Breast epithelium (tissue), 4 donors: ENCODE results near the gene ITGA8. TPM values are rescaled to one million over a fixed set of nuclear protein-coding genes. Genes with fewer than 3 reads are reported as not detected.

Experiments
- DNase-seq, 2 donors: peaks; one replicate each; pipeline ENCODE4 v3.0.0-alpha.2; 2019; ENCODE audit warnings: low spot score in 2 of 2
- H3K27ac ChIP-seq, 2 donors: fragments of 200-600 bp; sonication (generic) in 1 of 2; one replicate each; pipeline ENCODE4 v1.5.1; 2016 to 2019; ENCODE audit warnings: mild to moderate bottlenecking in 1 of 2
- H3K27me3 ChIP-seq, 2 donors: fragments of 200-600 bp; sonication (generic) in 1 of 2; one replicate each; pipeline versions ENCODE4 v1.5.1 to v1.6.0; 2017 to 2019; ENCODE audit warnings: control low read depth in 1 of 2, mild to moderate bottlenecking in 1 of 2
- H3K36me3 ChIP-seq: fragments of 200-600 bp; one replicate; pipeline ENCODE4 v1.5.1; 2019
- H3K4me1 ChIP-seq, 2 donors: fragments of 200-600 bp; sonication (generic); one replicate each; pipeline ENCODE4 v1.5.1; 2016 to 2019; ENCODE audit warnings: control low read depth in 1 of 2
- H3K4me3 ChIP-seq, 3 donors: fragments of 200-600 bp; sonication (generic); 1 replicate in 2 of 3; 2 replicates in 1 of 3; pipeline ENCODE4 v1.5.1; 2016 to 2019; ENCODE audit warnings: mild to moderate bottlenecking in 3 of 3, moderate library complexity in 2 of 3
- H3K9me3 ChIP-seq, 2 donors: fragments of 200-600 bp; sonication (generic) in 1 of 2; one replicate each; pipeline ENCODE4 v1.5.1; 2016 to 2019; ENCODE audit warnings: control low read depth in 1 of 2
- POLR2A ChIP-seq: fragments of 450-650 bp; IDR thresholded peaks from one replicate; pipeline ENCODE4 v1.6.1; 2016; ENCODE audit warnings: antibody characterized with exemption, mild to moderate bottlenecking, moderate library complexity
- POLR2AphosphoS5 ChIP-seq, 3 donors: sonication (generic); formaldehyde crosslinking; IDR thresholded peaks; one replicate each; pipeline ENCODE4 v1.6.1; 2017; ENCODE audit warnings: antibody characterized with exemption in 3 of 3
- intact Hi-C: fragments of 100-400 bp; cut with DNase I; formaldehyde crosslinking; loops from one replicate; pipeline ENCODE4 v1.15.1; 2023; ENCODE audit warnings: low total_unique reads
- total RNA-seq, 3 donors: library from RNA; depleted of rRNA; stranded (reverse); fragments of >200 nt; gene quantifications; one replicate each; pipeline ENCODE4 v1.1.0, GENCODE V29; 2016
- TF ChIP-seq, protein P1 (sequence below), 3 donors: fragments of 450-650 bp; IDR thresholded peaks; one replicate each; pipeline ENCODE4 v1.5.1; 2016 to 2017; ENCODE audit warnings: antibody characterized with exemption in 3 of 3, mild to moderate bottlenecking in 3 of 3, moderate library complexity in 3 of 3

ITGA8 gene
- total RNA-seq, 3 donors from 2014 or later, result 2.0 to 2.9 (median 2.6) TPM

DNA sequence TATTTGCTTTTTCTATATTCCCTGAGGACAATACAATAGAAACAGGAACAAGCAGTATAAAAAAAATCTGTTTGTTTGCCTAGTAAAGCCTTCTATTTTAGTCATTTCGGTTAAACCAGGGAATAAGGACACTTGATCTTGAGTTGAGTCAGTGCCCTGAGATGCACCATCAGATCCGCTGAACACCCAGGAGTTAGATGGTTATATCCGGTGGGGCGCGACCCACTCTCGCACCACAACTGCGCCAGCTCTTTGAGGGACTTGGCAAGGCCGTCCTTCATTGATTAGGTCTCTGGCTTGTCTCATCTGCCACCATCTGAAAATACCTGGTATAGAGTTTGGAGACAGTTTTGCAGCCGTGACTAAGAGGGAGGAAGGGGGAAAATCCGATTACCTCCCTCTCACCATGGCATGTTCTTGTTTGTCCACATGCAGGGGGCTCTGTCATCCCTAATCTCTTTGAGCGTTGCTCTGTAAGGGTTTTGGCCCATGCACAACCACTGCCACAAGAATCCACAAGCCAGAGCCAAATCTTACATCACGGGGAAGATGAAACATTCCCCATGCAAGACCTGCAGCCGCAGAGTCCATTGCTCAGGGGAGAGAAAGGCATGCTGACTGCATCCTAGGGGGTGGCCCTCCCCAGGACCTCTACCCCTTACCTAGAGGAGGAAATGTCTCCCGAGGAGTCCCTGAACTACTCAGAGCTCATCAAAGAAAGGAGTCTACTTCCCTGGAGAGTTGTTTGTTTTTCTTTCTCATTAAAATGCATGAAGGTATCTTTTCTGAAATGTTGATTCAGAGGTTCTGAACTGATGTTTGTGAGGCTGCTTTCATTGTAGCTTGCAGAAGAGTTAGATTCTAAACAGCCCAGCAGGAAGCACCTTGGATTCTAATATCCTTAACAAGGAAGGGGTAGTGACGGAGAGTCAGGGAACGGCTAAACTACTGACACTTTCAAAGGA lies 247.0 kb downstream of the ITGA8 start:
- Histone ChIP-seq H3K27ac (no peak overlapping the region), H3K27me3 (no peaks in the 10 kb centered on the region), H3K9me3 (no peaks in the 10 kb centered on the region), H3K36me3 (no peaks in the 10 kb centered on the region), H3K4me3 (no peak overlapping the region), H3K4me1 (no peaks in the 10 kb centered on the region)
- DNase-seq, result no peak
- TF ChIP-seq POLR2A, result no peak
- TF ChIP-seq POLR2AphosphoS5 (IDR thresholded peaks at IDR 0.05), result no peak
- TF ChIP-seq, protein P1, sequence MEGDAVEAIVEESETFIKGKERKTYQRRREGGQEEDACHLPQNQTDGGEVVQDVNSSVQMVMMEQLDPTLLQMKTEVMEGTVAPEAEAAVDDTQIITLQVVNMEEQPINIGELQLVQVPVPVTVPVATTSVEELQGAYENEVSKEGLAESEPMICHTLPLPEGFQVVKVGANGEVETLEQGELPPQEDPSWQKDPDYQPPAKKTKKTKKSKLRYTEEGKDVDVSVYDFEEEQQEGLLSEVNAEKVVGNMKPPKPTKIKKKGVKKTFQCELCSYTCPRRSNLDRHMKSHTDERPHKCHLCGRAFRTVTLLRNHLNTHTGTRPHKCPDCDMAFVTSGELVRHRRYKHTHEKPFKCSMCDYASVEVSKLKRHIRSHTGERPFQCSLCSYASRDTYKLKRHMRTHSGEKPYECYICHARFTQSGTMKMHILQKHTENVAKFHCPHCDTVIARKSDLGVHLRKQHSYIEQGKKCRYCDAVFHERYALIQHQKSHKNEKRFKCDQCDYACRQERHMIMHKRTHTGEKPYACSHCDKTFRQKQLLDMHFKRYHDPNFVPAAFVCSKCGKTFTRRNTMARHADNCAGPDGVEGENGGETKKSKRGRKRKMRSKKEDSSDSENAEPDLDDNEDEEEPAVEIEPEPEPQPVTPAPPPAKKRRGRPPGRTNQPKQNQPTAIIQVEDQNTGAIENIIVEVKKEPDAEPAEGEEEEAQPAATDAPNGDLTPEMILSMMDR (IDR thresholded peaks at IDR 0.05), result no peak
- intact Hi-C loops, result no loop called here

DNA sequence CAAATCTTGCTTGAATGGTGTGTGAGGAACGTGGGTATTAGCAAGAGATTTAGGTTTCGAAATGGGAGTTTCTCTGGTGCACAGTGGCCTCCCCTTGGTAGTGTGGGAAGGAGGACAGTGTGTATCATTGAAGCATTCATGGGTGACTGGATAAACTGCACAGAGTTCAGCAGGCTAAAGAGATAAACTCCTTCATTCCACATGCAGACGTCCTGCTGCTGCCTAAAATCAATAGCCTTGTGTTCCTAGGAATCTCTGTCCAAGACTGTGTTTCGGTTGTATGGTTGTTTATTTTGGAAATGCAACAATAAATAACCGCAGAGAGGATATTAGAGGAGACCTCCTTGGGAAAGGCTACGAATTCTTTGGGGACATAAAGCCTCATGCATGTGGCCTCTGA lies 247.7 kb downstream of the ITGA8 start:
- H3K9me3 ChIP-seq, result no peaks in the 10 kb centered on the region
- no peaks in the 10 kb centered on the region for H3K36me3 ChIP-seq
- no peak overlapping the region for H3K27ac ChIP-seq
- TF ChIP-seq POLR2AphosphoS5 (IDR thresholded peaks at IDR 0.05), result no peak
- TF ChIP-seq, protein P1 (IDR thresholded peaks at IDR 0.05), result no peak
- TF ChIP-seq POLR2A, result no peak
- no peaks in the 10 kb centered on the region for H3K27me3 ChIP-seq
- H3K4me1 ChIP-seq, result no peaks in the 10 kb centered on the region
- no peak for DNase-seq
- H3K4me3 ChIP-seq, result no peak overlapping the region
- intact Hi-C loops, result no loop called here

- no peak overlapping the region for H3K27ac ChIP-seq
Observed at GRCh38 chr10:15469111-15469510, 250.6 kb downstream of the ITGA8 start.

DNA sequence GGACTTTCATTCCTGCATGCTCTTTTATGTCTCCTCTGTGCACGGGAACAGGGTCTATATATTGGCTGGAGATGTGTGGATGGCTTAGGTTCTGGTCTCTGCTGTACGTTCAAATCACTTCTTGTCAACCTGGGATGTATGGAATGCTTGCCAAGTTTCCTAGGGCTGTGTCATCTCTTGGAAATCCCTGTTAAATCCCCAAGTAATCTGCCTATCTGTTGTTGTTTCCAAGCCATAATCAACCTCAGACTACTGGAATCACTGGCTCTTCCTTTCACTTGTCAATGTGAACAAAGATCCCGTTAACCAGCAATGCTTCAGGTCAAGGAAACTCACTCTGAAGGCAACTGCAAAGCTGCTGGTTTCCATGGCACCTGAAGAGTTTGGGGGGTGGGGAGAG lies 255.3 kb downstream of the ITGA8 start:
- Histone ChIP-seq H3K36me3 (no peaks in the 10 kb centered on the region), H3K27ac (no peak overlapping the region), H3K4me1 (no peaks in the 10 kb centered on the region), H3K9me3 (no peaks in the 10 kb centered on the region), H3K27me3 (no peaks in the 10 kb centered on the region), H3K4me3 (no peak overlapping the region)
- intact Hi-C loops, result no loop called here
- no peak for DNase-seq
- TF ChIP-seq POLR2A (no peak), POLR2AphosphoS5 (IDR thresholded peaks at IDR 0.05) (no peak)
- TF ChIP-seq, protein P1 (IDR thresholded peaks at IDR 0.05), result no peak

More at GRCh38 chr10:15469111-15469510, 250.6 kb downstream of the ITGA8 start:
- Histone ChIP-seq H3K4me3 (no peak overlapping the region), H3K27me3 (no peaks in the 10 kb centered on the region), H3K36me3 (no peaks in the 10 kb centered on the region), H3K9me3 (no peaks in the 10 kb centered on the region), H3K4me1 (no peaks in the 10 kb centered on the region)
- DNase-seq, result no peak
- TF ChIP-seq, protein P1 (IDR thresholded peaks at IDR 0.05), result no peak
- TF ChIP-seq POLR2AphosphoS5 (IDR thresholded peaks at IDR 0.05) (no peak), POLR2A (no peak)
- intact Hi-C loops, result no loop called here

Other genes starting within 250 kb of the ITGA8 start
- gene MINDY3, start 140.6 kb upstream of the ITGA8 start, total RNA-seq, result 10 to 100 TPM; 33.0 to 38.3 (median 34.8) TPM